Astrocyte (in vitro differentiated cells and primary cell): ENCODE measurements around the gene AFF2.

Experiments
- CTCF ChIP-seq: IDR thresholded peaks from 2 replicates; pipeline ENCODE4 v1.5.1; 2011; ENCODE audit warnings: low read depth, mild to moderate bottlenecking, inconsistent platforms, low read length, moderate library complexity; ENCODE audit not compliant: insufficient read depth
- EZH2 ChIP-seq: IDR thresholded peaks from 2 replicates; pipeline ENCODE4 v1.6.1; 2012; ENCODE audit warnings: mild to moderate bottlenecking, low read length, inconsistent platforms; ENCODE audit not compliant: insufficient read depth

- TF ChIP-seq CTCF = no peak
- no peak for TF ChIP-seq EZH2
These were observed 163.8 kb downstream of the AFF2 start for GRCh38 chrX:148664171-148664570.
